ENCODE results near the gene KCNA2.

GRCh38 chr1:110615548-110616130 is 9.5 kb upstream of the KCNA2 start:
- no peak for TF ChIP-seq NFE2L1 (CRISPR knock-in tag; IDR thresholded peaks at IDR 0.05; ENCODE audit: borderline replicate concordance)
- TF ChIP-seq HDAC2 (CRISPR knock-in tag; IDR thresholded peaks at IDR 0.05), result no peak
- TF ChIP-seq, protein P1, sequence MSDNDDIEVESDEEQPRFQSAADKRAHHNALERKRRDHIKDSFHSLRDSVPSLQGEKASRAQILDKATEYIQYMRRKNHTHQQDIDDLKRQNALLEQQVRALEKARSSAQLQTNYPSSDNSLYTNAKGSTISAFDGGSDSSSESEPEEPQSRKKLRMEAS (IDR thresholded peaks at IDR 0.05), result no peak
- no peak for TF ChIP-seq CEBPB (IDR thresholded peaks at IDR 0.05; ENCODE audit: borderline replicate concordance, low read depth, low read length)
- TF ChIP-seq POLR2A (IDR thresholded peaks at IDR 0.05; ENCODE audit: insufficient read depth in 1 of 2, low read depth in 2 of 2, low read length in 2 of 2), result no peak
- peak; percentile 86 for TF ChIP-seq CTCF (CRISPR knock-in tag; IDR thresholded peaks at IDR 0.05)
